DND-41 (cell line): Measurements from ENCODE around the gene ANKRD40CL.

Source experiments
- CTCF ChIP-seq: IDR thresholded peaks from 2 replicates; pipeline ENCODE4 v1.5.1; 2012; ENCODE audit warnings: borderline replicate concordance, low read length, moderate library complexity, mild to moderate bottlenecking; ENCODE audit not compliant: poor library complexity, severe bottlenecking; ENCODE audit errors: extremely low read depth
- EZH2 ChIP-seq: IDR thresholded peaks from 3 replicates; pipeline ENCODE4 v1.6.1; 2012; ENCODE audit warnings: borderline replicate concordance, low read depth, mild to moderate bottlenecking, moderate library complexity, low read length, inconsistent platforms; ENCODE audit not compliant: severe bottlenecking

- TF ChIP-seq CTCF (peak; percentile 34), EZH2 (no peak)
Measured at GRCh38 chr17:50806141-50806643, 38.9 kb upstream of the ANKRD40CL start.
